GM12801 (cell line): Measurements from ENCODE around the gene IRF5.

Experiments
- CTCF ChIP-seq: IDR thresholded peaks from one replicate; pipeline ENCODE4 v1.5.1; 2011; ENCODE audit warnings: control low read depth; ENCODE audit not compliant: insufficient read length; ENCODE audit errors: extremely low read depth

IRF5 gene

GRCh38 chr7:128948312-128948973, 10.7 kb downstream of the IRF5 start:
- no peak for TF ChIP-seq CTCF

- no peak for TF ChIP-seq CTCF
Measured at GRCh38 chr7:128948976-128949760, 11.4 kb downstream of the IRF5 start.

GRCh38 chr7:128951296-128951695, 13.6 kb downstream of the IRF5 start:
- TF ChIP-seq CTCF: no peak

- TF ChIP-seq CTCF: no peak
Measured at GRCh38 chr7:128954150-128954549, 16.4 kb downstream of the IRF5 start.

- no peak for TF ChIP-seq CTCF
Measured at GRCh38 chr7:128954830-128955802, 17.4 kb downstream of the IRF5 start.

- no peak for TF ChIP-seq CTCF
Measured at GRCh38 chr7:128955981-128956380, 18.3 kb downstream of the IRF5 start.

- no peak for TF ChIP-seq CTCF
Measured at GRCh38 chr7:128959296-128959695, 21.6 kb downstream of the IRF5 start.
